ENCODE results near the gene MBTPS1.

MBTPS1 gene

GRCh38 chr16:84049403-84050060, 67.2 kb downstream of the MBTPS1 start:
- DNase-seq = no peak

GRCh38 chr16:84048871-84049270, 67.9 kb downstream of the MBTPS1 start:
- no peak for DNase-seq

GRCh38 chr16:84048270-84048669, 68.5 kb downstream of the MBTPS1 start:
- DNase-seq = no peak

- no peak for DNase-seq
Measured at GRCh38 chr16:84047626-84048025, 69.1 kb downstream of the MBTPS1 start.

- no peak for DNase-seq
Measured at GRCh38 chr16:84047206-84047605, 69.5 kb downstream of the MBTPS1 start.

- DNase-seq = no peak
Measured at GRCh38 chr16:84045818-84046470, 70.8 kb downstream of the MBTPS1 start.

GRCh38 chr16:84045001-84045817, 71.5 kb downstream of the MBTPS1 start:
- no peak for DNase-seq

- DNase-seq = no peak
Measured at GRCh38 chr16:84044118-84044488, 72.6 kb downstream of the MBTPS1 start.

- no peak for DNase-seq
Measured at GRCh38 chr16:84043486-84044117, 73.1 kb downstream of the MBTPS1 start.

GRCh38 chr16:84042879-84043485, 73.8 kb downstream of the MBTPS1 start:
- DNase-seq = no peak

- no peak for DNase-seq
Measured at GRCh38 chr16:84042308-84042878, 74.3 kb downstream of the MBTPS1 start, which contains the start of gene SLC38A8. SLC38A8 (minus strand) TSS chr16:84042795; CDS start chr16:84042157, 638 bp downstream.

GRCh38 chr16:84041881-84042280, 74.9 kb downstream of the MBTPS1 start:
- DNase-seq = no peak

GRCh38 chr16:84040823-84041820, 75.6 kb downstream of the MBTPS1 start:
- no peak for DNase-seq

- DNase-seq = no peak
Measured at GRCh38 chr16:84040226-84040822, 76.4 kb downstream of the MBTPS1 start.

- DNase-seq = no peak
Measured at GRCh38 chr16:84039696-84040095, 77.0 kb downstream of the MBTPS1 start.

GRCh38 chr16:84038469-84038868, 78.3 kb downstream of the MBTPS1 start:
- no peak for DNase-seq

GRCh38 chr16:84036982-84037425, 79.7 kb downstream of the MBTPS1 start:
- no peak for DNase-seq

- DNase-seq = no peak
Measured at GRCh38 chr16:84036131-84036530, 80.6 kb downstream of the MBTPS1 start.

- DNase-seq = no peak
Measured at GRCh38 chr16:84034516-84034915, 82.2 kb downstream of the MBTPS1 start.

Data from hippocampal formation (tissue), 2 donors.